A549 (cell line): ENCODE measurements around the gene NOS1.

ENCODE experiments used
- BHLHE40 ChIP-seq: IDR thresholded peaks from 2 replicates; pipeline ENCODE4 v1.6.1; 2012; ENCODE audit warnings: low read depth, low read length, inconsistent platforms
- CHD2 ChIP-seq: fragments of 150-350 bp; IDR thresholded peaks from 2 replicates; pipeline ENCODE4 v1.6.1; 2014; ENCODE audit warnings: low read length; ENCODE audit not compliant: partially characterized antibody
- CHD4 ChIP-seq: fragments of 200-600 bp; sonication (generic); IDR thresholded peaks from 2 replicates; pipeline ENCODE4 v1.6.1; 2016; ENCODE audit warnings: antibody characterized with exemption, mild to moderate bottlenecking, borderline replicate concordance
- GATA3 ChIP-seq: IDR thresholded peaks from 2 replicates; pipeline ENCODE4 v1.6.1; 2012; ENCODE audit warnings: borderline replicate concordance
- KDM1A ChIP-seq: fragments of 200-600 bp; sonication (generic); IDR thresholded peaks from 2 replicates; pipeline ENCODE4 v1.6.1; 2016; ENCODE audit warnings: low read depth, mild to moderate bottlenecking
- MYC ChIP-seq: IDR thresholded peaks from 2 replicates; pipeline ENCODE4 v1.6.1; 2012; ENCODE audit warnings: mild to moderate bottlenecking, inconsistent platforms, low read length, improper control_type of control experiment, borderline replicate concordance
- POLR2A ChIP-seq: IDR thresholded peaks from 2 replicates; pipeline ENCODE4 v1.6.1; 2012; ENCODE audit warnings: mild to moderate bottlenecking, low read length
- SREBF2 ChIP-seq: fragments of 450-650 bp; IDR thresholded peaks from 2 replicates; pipeline ENCODE4 v1.6.1; 2014; ENCODE audit warnings: mild to moderate bottlenecking, moderate library complexity
- ZC3H11A ChIP-seq: fragments of 450-650 bp; IDR thresholded peaks from 2 replicates; pipeline ENCODE4 v1.6.1; 2014; ENCODE audit warnings: antibody characterized with exemption, mild to moderate bottlenecking
- TF ChIP-seq, protein P1 (sequence below): IDR thresholded peaks from 2 replicates; pipeline ENCODE4 v1.6.1; 2012
- TF ChIP-seq, protein P2 (sequence below): fragments of >200 bp; sonication (Bioruptor Twin); formaldehyde crosslinking; IDR thresholded peaks from 3 replicates; pipeline ENCODE4 v1.5.1; 2016

DNA sequence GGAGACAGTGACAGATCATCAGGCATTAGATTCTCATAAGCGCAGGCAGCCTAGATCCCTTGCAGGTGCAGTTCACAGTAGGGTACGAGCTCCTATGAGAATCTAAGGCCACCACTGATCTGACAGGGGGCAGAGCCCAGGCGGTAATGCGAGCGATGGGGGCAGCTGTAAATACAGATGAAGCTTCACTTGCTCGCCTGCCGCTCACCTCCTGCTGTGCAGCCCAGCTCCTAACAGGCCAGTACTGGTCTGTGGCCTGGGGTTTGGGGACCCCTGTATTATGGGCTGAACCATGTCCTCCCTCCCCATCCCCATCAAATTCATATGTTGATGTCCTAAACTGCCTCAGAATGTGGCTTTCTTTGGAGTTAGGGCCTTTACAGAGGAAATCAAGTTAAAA lies 63.2 kb downstream of the NOS1 start:
- TF ChIP-seq BHLHE40: no peak
- no peak for TF ChIP-seq GATA3
- TF ChIP-seq KDM1A: no peak
- TF ChIP-seq CHD2: no peak
- TF ChIP-seq, protein P1, sequence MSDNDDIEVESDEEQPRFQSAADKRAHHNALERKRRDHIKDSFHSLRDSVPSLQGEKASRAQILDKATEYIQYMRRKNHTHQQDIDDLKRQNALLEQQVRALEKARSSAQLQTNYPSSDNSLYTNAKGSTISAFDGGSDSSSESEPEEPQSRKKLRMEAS: no peak
- TF ChIP-seq, protein P2, sequence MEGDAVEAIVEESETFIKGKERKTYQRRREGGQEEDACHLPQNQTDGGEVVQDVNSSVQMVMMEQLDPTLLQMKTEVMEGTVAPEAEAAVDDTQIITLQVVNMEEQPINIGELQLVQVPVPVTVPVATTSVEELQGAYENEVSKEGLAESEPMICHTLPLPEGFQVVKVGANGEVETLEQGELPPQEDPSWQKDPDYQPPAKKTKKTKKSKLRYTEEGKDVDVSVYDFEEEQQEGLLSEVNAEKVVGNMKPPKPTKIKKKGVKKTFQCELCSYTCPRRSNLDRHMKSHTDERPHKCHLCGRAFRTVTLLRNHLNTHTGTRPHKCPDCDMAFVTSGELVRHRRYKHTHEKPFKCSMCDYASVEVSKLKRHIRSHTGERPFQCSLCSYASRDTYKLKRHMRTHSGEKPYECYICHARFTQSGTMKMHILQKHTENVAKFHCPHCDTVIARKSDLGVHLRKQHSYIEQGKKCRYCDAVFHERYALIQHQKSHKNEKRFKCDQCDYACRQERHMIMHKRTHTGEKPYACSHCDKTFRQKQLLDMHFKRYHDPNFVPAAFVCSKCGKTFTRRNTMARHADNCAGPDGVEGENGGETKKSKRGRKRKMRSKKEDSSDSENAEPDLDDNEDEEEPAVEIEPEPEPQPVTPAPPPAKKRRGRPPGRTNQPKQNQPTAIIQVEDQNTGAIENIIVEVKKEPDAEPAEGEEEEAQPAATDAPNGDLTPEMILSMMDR: no peak
- no peak for TF ChIP-seq MYC
- TF ChIP-seq SREBF2: no peak
- TF ChIP-seq ZC3H11A: no peak
- TF ChIP-seq CHD4: no peak
- TF ChIP-seq POLR2A: no peak
